DMS 273 treated with DMSO at 0.1 percent for 48 hours (cell line): Measurements from ENCODE around the gene WFDC5.

ENCODE experiments used
- DNase-seq: peaks from one replicate; lab custom pipeline; 2025; lab: John Stamatoyannopoulos, UW

The WFDC5 gene

GRCh38 chr20:45115386-45115774, 406 bp upstream of the WFDC5 start:
- no peak for DNase-seq

GRCh38 chr20:45113865-45114264, 1.1 kb downstream of the WFDC5 start:
- DNase-seq, result no peak

GRCh38 chr20:45112754-45113153, 2.2 kb downstream of the WFDC5 start:
- DNase-seq, result no peak

GRCh38 chr20:45111799-45112471, 3.0 kb downstream of the WFDC5 start:
- DNase-seq, result no peak

GRCh38 chr20:45111285-45111684, 3.7 kb downstream of the WFDC5 start:
- no peak for DNase-seq

GRCh38 chr20:45110301-45110700, 4.7 kb downstream of the WFDC5 start:
- DNase-seq, result no peak

GRCh38 chr20:45109634-45110033, 5.3 kb downstream of the WFDC5 start:
- DNase-seq, result no peak

- no peak for DNase-seq
Measured at GRCh38 chr20:45105317-45105716, 9.7 kb downstream of the WFDC5 start.

GRCh38 chr20:45104786-45105185, 10.2 kb downstream of the WFDC5 start:
- DNase-seq, result no peak

- no peak for DNase-seq
Measured at GRCh38 chr20:45103072-45103471, 11.9 kb downstream of the WFDC5 start.

- no peak for DNase-seq
Measured at GRCh38 chr20:45101333-45101850, 13.6 kb downstream of the WFDC5 start.

GRCh38 chr20:45100563-45101245, 14.3 kb downstream of the WFDC5 start, which contains the start of gene KCNS1:
Gene KCNS1, minus strand, starts transcription at chr20:45101127. Its CDS starts 1,891 bp downstream, at chr20:45099236.
- no peak for DNase-seq

GRCh38 chr20:45098103-45098773, 16.7 kb downstream of the WFDC5 start:
- no peak for DNase-seq

GRCh38 chr20:45097485-45098102, 17.4 kb downstream of the WFDC5 start:
- no peak for DNase-seq

GRCh38 chr20:45096781-45097180, 18.2 kb downstream of the WFDC5 start:
- no peak for DNase-seq

- peak; percentile 7 for DNase-seq
Measured at GRCh38 chr20:45095805-45096238, 19.2 kb downstream of the WFDC5 start.

- DNase-seq, result no peak
Measured at GRCh38 chr20:45094864-45095574, 20.0 kb downstream of the WFDC5 start.

GRCh38 chr20:45094201-45094600, 20.8 kb downstream of the WFDC5 start:
- no peak for DNase-seq

GRCh38 chr20:45092898-45093297, 22.1 kb downstream of the WFDC5 start:
- no peak for DNase-seq

- no peak for DNase-seq
Measured at GRCh38 chr20:45091366-45091765, 23.6 kb downstream of the WFDC5 start.

- DNase-seq, result no peak
Measured at GRCh38 chr20:45090481-45090880, 24.5 kb downstream of the WFDC5 start.

GRCh38 chr20:45088247-45088646, 26.7 kb downstream of the WFDC5 start:
- no peak for DNase-seq
